Mammary epithelial cell (primary cell): Measurements from ENCODE around the gene HTT.

ENCODE experiments used
- CTCF ChIP-seq, 2 donors: IDR thresholded peaks in 1 of 2; conservative IDR thresholded peaks in 1 of 2; 2 replicates each; pipeline ENCODE4 v1.5.1; 2011 to 2012; ENCODE audit warnings: inconsistent platforms in 2 of 2, low read length in 2 of 2, mild to moderate bottlenecking in 2 of 2, control low read depth in 1 of 2, low read depth in 1 of 2; ENCODE audit not compliant: insufficient read depth in 1 of 2; ENCODE audit errors: extremely low read depth in 1 of 2
- EZH2 ChIP-seq: IDR thresholded peaks from 2 replicates; pipeline ENCODE4 v1.6.1; 2012; ENCODE audit warnings: low read length, inconsistent platforms, borderline replicate concordance

DNA sequence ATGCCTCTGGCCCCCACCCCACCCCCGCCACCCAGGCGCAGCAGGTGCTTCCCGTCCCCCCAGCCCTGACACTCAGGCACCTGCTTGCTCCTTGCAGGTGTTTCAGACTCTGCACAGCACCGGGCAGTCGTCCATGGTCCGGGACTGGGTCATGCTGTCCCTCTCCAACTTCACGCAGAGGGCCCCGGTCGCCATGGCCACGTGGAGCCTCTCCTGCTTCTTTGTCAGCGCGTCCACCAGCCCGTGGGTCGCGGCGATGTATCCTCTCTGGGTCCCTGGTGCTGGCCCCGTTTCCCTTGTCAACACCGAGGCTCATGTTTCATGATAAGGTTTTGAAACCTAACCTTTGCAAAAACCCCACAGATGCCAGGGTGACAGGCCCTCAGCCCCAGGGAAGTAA, 164.2 kb downstream of the HTT start:
- TF ChIP-seq CTCF (conservative IDR thresholded peaks at IDR 0.05 in 1 of 2, IDR thresholded peaks at IDR 0.05 in 1 of 2; ENCODE audit: extremely low read depth in 1 of 2, insufficient read depth in 1 of 2, low read depth in 1 of 2, low read length in 2 of 2) (no peak), EZH2 (no peak)
